ENCODE data around the gene SH3BGR. TPM values are rescaled to one million over a fixed set of nuclear protein-coding genes. Genes with fewer than 3 reads are reported as not detected.

Gene SH3BGR
- total and polyA plus RNA-seq, 2 donors (not counting 3 experiments of a cell fraction or from before 2014, with no cell fraction given), result 1.1 TPM; not detected in 1

DNA sequence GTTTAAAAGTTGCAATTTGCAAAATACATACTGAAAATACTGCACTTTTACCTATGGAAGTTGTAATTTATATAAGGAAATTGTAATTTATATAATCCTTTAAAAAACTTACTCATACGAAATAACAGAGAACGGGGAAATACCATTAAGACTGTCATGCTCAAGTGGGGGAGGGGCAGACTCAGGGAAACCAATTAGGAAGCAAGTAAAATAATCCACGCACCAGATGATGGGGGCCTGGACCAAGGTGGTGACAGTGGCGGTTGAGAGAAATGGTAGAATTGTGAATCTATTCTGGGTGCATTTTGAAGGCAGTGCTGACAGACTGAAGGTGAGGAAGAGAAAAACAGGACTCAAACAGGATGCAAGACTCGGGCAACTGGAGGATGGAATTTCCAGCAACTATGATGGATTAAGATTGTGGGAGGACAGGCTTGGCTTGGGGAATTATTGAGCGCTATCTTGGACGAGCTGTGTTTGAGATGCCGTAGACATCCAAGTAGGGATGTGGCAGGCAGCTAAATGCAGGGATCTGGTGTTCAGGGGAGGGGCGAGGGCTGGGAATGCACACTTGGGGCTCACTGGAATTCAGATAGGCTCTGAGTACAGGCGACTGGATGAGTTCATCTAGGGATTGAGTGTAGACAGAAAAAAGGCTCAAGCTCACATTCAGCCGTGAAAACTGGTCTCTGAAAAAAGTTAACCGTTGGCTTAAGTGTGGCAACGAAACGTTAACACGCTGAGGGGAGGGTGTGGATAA, 7.2 kb upstream of the SH3BGR start:
- ChIA-PET CTCF (interaction anchor here (0.7 to 1.2 kb wide), 4 partner anchors 45 to 96 kb away, joined by 3 read pairs; partner anchors contain the start of gene HMGN1), POLR2A (no interaction called here)
- peaks cover 2% of the 10 kb centered on the region in 2 experiments for H3K27me3 ChIP-seq (ENCODE audit: control insufficient read depth in 2 of 2, insufficient read depth in 2 of 2, low read length in 2 of 2)
- H3K9me1 ChIP-seq (replicated peaks; ENCODE audit: control insufficient read depth, extremely low read depth, insufficient read depth, low read length), result no peaks in the 10 kb centered on the region
- H3K79me2 ChIP-seq (ENCODE audit: control insufficient read depth, insufficient read depth, low read length), result no peaks in the 10 kb centered on the region
- intact Hi-C loops (cut with micrococcal nuclease), result loop anchor here (1.0 kb wide), 4 partner anchors 56 to 261 kb away; partner anchors contain the start of genes HMGN1 and PSMG1
- peak overlapping the region; percentile 82 for H3K4me2 ChIP-seq (ENCODE audit: insufficient read depth, low read length)
- dilution Hi-C loops (cut with MboI; ENCODE audit: extremely low pct_ligation_motif_present, low sequenced_read_pairs), result no loop called here
- peak overlapping the region; percentile 58 to 82 (median 61) for H3K4me3 ChIP-seq (replicated peaks in 1 of 3; ENCODE audit: insufficient read depth in 1 of 3, low read depth in 1 of 3, low read length in 3 of 3)
- H3K27ac ChIP-seq (ENCODE audit: insufficient read depth, low read depth, low read length), result peak overlapping the region; percentile 43
- no peaks in the 10 kb centered on the region for H4K20me1 ChIP-seq (replicated peaks; ENCODE audit: control insufficient read depth, extremely low read depth, insufficient read depth, low read length)
- FAIRE-seq (no peak), DNase-seq (ENCODE audit: low read depth, low spot score) (peak; percentile 39)
- peak overlapping the region; percentile 48 for H3K9ac ChIP-seq (replicated peaks; ENCODE audit: extremely low read depth, insufficient read depth, low read length)
- peak overlapping the region; percentile 35 for H2AFZ ChIP-seq (ENCODE audit: low read depth, low read length)
- TF ChIP-seq POLR2AphosphoS5 (IDR thresholded peaks at IDR 0.05; ENCODE audit: insufficient read depth, low read depth, low read length) (no peak), POLR2A (IDR thresholded peaks at IDR 0.05; ENCODE audit: low read depth, low read length) (no peak), GATA2 (IDR thresholded peaks at IDR 0.05; ENCODE audit: insufficient read depth, insufficient read length, low read depth, low read length) (no peak), MYC (IDR thresholded peaks at IDR 0.05; ENCODE audit: low read depth, low read length) (no peak), JUN (IDR thresholded peaks at IDR 0.05; ENCODE audit: borderline replicate concordance, insufficient read depth, insufficient read length, low read depth) (no peak), EZH2 (IDR thresholded peaks at IDR 0.05; ENCODE audit: borderline replicate concordance, low read depth, low read length, severe bottlenecking) (no peak), FOS (IDR thresholded peaks at IDR 0.05; ENCODE audit: borderline replicate concordance, insufficient read depth, low read length) (no peak)
- TF ChIP-seq, protein P1, sequence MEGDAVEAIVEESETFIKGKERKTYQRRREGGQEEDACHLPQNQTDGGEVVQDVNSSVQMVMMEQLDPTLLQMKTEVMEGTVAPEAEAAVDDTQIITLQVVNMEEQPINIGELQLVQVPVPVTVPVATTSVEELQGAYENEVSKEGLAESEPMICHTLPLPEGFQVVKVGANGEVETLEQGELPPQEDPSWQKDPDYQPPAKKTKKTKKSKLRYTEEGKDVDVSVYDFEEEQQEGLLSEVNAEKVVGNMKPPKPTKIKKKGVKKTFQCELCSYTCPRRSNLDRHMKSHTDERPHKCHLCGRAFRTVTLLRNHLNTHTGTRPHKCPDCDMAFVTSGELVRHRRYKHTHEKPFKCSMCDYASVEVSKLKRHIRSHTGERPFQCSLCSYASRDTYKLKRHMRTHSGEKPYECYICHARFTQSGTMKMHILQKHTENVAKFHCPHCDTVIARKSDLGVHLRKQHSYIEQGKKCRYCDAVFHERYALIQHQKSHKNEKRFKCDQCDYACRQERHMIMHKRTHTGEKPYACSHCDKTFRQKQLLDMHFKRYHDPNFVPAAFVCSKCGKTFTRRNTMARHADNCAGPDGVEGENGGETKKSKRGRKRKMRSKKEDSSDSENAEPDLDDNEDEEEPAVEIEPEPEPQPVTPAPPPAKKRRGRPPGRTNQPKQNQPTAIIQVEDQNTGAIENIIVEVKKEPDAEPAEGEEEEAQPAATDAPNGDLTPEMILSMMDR (IDR thresholded peaks at IDR 0.05; ENCODE audit: extremely low read depth in 1 of 2, insufficient read depth in 1 of 2, low read depth in 1 of 2, low read length in 2 of 2), result no peak
- TF ChIP-seq, protein P2, sequence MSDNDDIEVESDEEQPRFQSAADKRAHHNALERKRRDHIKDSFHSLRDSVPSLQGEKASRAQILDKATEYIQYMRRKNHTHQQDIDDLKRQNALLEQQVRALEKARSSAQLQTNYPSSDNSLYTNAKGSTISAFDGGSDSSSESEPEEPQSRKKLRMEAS (IDR thresholded peaks at IDR 0.05; ENCODE audit: insufficient read depth, insufficient read length), result no peak
- H3K4me1 ChIP-seq (ENCODE audit: control insufficient read depth, extremely low read depth, insufficient read depth, low read length), result peaks cover 7% of the 10 kb centered on the region
- no TSS peak for BruUV-seq (replicated peaks)
- no peaks in the 10 kb centered on the region for H3K36me3 ChIP-seq (ENCODE audit: control insufficient read depth in 2 of 2, extremely low read depth in 1 of 2, insufficient read depth in 2 of 2, low read length in 2 of 2)
- H3K9me3 ChIP-seq (replicated peaks; ENCODE audit: control insufficient read depth, insufficient read depth, low read length), result no peaks in the 10 kb centered on the region

Data from endothelial cell of umbilical vein (primary cell).